NCI-H2107 treated with DMSO at 0.1 percent for 48 hours (cell line): ENCODE data around the gene ZNRF3.
A peak's percentile ranks its signal among the peaks of the same experiment; 100 is the strongest.
"Not testable (repeated sequence)": the region's sequence is repeated elsewhere in the genome, so short reads cannot be mapped to it uniquely, and the experiment has no call there.

ENCODE experiments used
- DNase-seq: peaks from one replicate; lab custom pipeline; 2025; ENCODE audit not compliant: unreplicated experiment; lab: John Stamatoyannopoulos, UW

ZNRF3 gene

GRCh38 chr22:29081517-29082236, 198.3 kb downstream of the ZNRF3 start:
- no peak for DNase-seq

GRCh38 chr22:29082826-29083545, 199.6 kb downstream of the ZNRF3 start:
- DNase-seq, result no peak

GRCh38 chr22:29083576-29083932, 200.2 kb downstream of the ZNRF3 start:
- not testable (repeated sequence) for DNase-seq

GRCh38 chr22:29083933-29084591, 200.7 kb downstream of the ZNRF3 start:
- no peak for DNase-seq

DNA sequence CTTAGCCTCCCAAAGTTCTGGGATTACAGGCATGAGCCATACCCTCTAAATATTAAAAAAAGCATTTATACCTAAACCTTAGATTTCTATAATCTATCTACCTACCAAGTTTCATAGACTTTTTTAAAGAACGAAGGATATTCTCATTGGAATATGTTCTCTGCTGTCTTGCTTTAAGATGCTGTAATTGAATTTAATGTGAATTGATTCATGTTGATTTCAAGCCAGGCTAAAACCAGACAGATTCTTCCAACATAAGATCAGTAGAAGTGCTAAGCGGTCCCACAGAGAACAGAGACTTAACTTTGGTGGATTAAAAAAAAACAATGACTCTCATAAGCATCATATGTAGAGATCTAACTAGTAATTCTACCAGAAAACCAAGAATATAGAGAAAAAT, 203.6 kb downstream of the ZNRF3 start:
- DNase-seq, result no peak

DNA sequence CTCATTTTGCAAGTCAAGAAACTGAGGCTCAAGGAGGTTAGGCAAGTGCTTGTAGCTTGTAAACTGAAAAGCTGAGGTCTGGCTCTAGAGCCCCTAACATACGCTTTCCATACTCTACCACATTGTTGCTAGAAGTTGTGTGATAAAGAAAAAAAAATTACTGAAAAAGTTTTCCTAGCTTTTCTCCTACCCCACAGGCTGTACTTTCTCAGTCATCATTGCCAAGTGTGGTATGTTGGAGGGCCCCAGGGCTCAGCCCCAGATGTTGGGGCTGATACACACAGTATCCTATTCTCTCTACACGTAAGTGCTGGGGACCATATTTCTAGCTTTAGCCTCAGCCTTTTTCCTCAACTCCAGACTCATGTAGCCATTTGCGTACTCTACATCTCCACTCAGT, 205.4 kb downstream of the ZNRF3 start:
- no peak for DNase-seq

- no peak for DNase-seq
Measured at GRCh38 chr22:29089507-29089906, 206.1 kb downstream of the ZNRF3 start.

- DNase-seq, result no peak
Measured at GRCh38 chr22:29090039-29090438, 206.7 kb downstream of the ZNRF3 start.

GRCh38 chr22:29092243-29092642, 208.9 kb downstream of the ZNRF3 start:
- DNase-seq, result no peak

GRCh38 chr22:29093030-29093429, 209.7 kb downstream of the ZNRF3 start:
- DNase-seq, result no peak

DNA sequence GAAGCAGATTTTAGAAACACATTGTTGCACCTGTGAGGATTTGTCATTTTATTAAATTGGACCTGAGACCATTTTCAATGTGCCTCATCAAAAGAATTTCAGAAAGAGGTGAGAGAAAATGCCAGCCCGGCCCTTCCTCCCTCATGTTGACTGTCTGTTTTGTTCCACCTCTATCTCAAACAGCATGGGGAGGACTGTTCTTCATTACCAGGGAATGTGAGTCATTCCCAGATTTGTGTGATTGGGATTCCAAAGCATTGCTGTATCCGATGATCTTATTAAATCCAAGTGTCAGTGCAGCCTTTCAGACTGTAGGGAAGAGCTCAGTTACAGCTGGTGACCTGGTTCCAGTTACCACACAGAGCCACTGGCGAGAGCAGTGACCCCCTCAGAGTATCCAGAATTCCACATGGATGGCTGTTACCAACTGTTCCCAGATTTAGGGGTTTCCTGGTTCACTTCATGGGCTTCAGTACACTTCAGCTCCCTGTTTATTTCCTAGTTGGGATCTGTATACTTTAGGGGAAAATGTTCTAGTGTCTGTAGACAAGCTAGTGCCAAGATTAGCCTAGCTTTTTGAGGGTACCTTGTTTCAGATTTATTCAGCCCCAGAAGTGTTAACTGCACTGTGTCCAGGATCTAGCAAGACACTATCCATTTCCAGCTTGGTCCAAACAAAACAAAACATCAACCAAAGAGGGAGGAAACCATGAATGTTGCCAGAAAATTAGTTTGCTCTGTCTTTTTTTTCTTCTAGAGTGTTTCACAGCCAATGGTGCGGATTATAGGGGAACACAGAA, 210.3 kb downstream of the ZNRF3 start:
- no peak for DNase-seq

DNA sequence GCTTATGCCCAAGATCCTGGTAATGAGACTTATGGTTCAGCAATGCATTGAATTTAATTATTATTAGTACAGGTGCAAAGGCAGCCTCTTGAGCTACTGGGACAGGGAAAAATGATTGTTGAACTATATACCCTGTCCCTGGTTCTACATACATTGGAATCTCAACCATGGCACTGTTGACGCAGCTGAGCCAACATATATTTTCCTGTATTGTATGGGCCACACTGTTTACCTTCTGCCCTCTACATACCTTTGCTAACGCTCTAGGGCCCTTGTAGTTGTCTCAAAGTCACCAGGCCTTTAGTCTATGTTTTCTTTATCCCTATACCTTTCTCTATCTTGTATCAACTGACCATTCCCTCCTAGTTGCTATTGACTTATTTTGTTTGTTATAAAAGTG, 212.1 kb downstream of the ZNRF3 start:
- no peak for DNase-seq

GRCh38 chr22:29096736-29097669, 213.6 kb downstream of the ZNRF3 start:
- DNase-seq, result peak; percentile 8

- no peak for DNase-seq
Measured at GRCh38 chr22:29098296-29098695, 214.9 kb downstream of the ZNRF3 start.

DNA sequence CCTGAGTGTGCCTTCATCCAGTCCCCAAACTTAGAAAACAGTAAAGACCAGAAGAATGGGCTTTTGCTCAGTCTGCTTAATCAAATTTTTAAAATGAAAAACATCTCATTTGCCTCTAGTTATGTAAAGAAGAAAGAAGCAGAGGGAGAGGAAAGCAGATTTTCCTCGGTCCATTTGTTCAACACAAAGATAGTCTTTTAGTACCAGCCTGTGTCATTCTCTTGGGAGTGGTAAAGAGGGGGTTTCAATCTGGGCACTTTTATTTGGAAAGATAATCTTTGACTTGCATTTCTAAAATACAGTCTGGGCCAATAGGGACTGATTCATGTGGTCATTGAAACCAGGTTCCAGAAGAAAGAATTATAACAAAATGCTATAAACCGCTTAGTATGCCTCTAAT, 218.9 kb downstream of the ZNRF3 start:
- no peak for DNase-seq

- DNase-seq, result no peak
Measured at GRCh38 chr22:29103121-29103520, 219.7 kb downstream of the ZNRF3 start.

DNA sequence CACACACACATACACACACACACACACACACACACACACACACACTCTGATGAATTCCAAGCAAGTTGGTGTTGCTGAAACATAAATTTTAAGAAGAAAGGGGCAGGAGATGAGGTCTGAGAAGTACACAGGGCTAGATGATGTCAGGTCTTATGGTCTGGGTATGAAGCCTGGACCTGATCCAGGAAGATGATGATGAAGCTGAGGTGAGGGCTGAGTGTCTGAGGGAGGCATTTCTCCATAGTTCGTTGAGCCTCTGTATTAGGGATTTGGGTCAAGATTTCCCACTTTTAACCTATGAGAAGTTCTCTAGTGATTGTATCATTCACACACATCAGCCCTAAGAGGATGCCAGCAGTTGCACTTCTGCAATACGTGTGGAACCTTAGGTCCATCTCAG, 222.1 kb downstream of the ZNRF3 start:
- no peak for DNase-seq

- DNase-seq, result no peak
Measured at GRCh38 chr22:29106839-29107238, 223.5 kb downstream of the ZNRF3 start.
